Activated T-helper 1 cell treated with anti-CD3 and anti-CD28 coated beads, Interleukin-2, amount 50 U/mL, for 16 hours (primary cell): ENCODE results near the gene FAM120A.
"Not testable (repeated sequence)": the region's sequence is repeated elsewhere in the genome, so short reads cannot be mapped to it uniquely, and the experiment has no call there.

Experiments used
- DNase-seq, 2 donors: peaks; one replicate each; pipeline ENCODE4 v3.0.0-alpha.2; 2020; ENCODE audit warnings: low read depth in 1 of 2, low spot score in 1 of 2

The FAM120A gene

DNA sequence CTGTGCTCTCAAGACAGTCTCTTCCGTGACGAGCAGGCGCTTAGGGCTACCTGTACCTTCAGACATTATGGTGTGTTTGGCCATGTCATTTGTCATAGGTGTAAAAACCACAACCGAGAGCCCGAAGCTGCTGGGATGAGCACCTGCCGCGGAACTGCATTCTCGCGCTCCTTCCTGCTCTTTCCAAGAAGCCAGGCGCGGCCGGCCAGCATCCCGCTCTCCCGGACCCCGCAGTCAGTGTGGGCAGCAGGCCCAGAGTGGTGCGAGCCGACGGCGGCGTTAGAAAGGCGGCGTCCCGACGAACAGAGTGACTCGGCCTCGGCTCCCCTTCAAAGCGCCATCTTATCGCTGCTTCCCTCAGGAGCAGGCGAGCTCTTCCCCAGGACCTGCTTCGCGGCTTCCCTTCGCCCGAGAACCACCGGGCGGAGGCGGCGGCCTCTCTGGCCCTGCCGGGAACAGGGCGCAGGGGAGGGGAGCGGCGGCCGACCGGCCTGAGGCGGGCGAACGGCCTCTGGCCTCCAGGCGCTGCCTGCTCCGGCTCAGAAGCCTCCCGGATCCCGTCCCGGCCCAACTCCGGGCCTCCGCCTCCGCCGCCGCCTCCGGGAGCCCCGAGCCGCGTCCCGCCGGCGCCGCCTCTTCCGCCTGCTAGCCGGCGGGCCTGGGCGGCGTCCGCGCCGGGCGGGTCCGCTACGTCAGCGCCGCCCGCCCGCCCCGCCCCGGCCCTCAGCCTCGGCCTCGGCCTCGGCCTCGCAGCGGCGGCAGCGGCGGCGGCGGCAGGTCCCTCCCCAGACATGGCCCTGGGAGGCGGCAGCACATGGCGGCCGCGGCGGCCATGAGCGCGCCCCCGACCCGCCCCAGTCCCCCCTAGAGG lies at the start of gene FAM120A:
Gene FAM120A, plus strand, starts transcription at position 741 of the 871 bp plus-strand sequence. CDS start 231 bp downstream, outside the sequence.
- DNase-seq = peak; percentile 32 to 70

DNA sequence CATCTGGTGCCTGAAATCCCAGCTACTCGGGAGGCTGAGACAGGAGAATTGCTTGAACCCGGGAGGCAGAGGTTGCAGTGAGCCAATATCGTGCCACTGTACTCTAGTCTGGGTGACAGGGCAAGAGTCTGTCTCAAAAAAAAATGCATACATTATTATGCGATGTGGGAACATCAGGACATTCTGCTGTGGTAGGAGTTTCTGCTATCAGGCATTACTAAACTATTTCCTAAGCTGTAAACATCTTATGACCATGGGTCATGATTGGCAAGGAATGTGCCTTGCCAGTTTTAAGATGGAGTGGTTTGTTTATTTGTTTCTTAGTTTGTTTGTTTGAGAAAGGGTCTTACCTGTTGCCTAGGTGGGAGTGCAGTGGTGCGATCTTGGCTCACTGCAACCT lies 45.1 kb upstream of the FAM120A start:
- DNase-seq = no peak

- no peak for DNase-seq
Measured at GRCh38 chr9:93413530-93413929, 38.0 kb upstream of the FAM120A start.

DNA sequence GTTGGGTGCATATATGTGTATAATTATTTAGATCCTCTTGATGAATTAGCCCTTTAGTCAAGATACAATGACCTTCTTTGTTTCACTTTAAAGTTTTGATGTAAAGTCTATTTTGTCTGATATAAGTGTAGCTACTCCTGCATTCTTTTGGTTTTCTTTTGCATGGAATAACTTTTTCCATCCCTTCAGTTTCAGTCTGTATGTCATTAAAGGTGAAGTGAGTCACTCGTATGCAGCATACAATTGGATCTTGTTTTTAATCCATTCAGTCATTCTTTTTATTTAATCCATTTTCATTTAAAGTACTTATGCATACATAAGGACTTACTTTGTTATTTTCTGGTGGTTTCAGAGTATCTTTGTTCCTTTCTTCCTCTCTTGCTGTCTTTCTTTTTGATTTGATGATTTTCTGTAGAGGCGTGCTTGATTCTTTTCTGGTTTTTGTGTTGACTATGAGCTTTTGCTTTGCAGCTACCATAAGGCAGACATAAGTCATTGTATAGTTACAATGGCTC lies 36.3 kb upstream of the FAM120A start:
- no peak for DNase-seq

DNA sequence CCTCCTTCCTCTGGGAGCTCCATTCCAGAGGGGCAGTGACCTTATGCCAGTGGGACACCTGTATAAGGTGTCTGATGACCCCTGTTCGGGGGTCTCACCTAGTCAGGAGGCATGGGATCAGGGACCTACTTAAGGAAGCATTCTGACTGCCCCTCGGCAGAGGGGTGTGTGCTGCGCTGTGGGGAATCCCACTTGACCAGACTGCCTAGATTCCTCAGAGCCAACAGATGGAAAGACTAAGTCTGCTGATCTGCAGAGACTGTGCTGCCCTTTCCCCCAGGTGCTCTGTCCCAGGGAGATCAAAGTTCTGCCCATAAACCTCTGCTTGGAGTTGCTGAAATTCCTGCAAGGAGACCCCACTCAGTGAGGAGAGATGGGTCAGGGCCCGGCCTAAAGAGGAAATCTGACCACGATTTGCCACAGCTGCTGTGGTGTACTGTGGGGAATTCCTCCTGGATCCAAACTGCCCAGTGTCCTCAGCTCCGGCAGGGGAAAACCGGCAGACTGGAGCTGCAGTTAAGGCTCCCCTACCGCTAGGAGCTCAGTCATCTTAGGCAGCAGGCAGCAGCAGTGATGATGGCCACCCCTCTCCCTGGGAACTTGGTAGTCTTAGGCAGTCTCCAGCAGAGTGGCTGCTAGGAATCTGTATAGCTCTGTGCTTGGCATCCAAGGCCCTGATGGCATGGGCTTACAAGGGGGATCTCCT lies 34.8 kb upstream of the FAM120A start:
- no peak for DNase-seq

DNA sequence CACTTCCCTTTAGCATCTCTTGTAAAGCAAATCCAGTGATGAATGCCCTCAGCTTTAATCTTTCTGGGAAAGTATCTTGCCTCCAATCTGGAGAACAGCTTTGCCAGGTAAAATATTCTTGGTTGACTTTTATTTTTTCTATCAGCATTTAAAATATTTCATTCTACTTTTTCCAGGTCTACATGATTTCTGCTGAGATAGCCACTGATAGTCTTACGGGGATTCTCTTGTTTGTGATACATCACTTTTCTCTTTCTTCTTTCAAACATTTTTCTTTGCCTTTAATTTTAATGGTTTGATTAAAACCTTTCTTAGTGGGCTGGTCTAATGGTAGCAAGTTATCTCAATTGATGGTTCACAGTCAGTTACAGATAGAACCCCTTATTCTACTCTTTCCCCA lies 33.9 kb upstream of the FAM120A start:
- DNase-seq = no peak

DNA sequence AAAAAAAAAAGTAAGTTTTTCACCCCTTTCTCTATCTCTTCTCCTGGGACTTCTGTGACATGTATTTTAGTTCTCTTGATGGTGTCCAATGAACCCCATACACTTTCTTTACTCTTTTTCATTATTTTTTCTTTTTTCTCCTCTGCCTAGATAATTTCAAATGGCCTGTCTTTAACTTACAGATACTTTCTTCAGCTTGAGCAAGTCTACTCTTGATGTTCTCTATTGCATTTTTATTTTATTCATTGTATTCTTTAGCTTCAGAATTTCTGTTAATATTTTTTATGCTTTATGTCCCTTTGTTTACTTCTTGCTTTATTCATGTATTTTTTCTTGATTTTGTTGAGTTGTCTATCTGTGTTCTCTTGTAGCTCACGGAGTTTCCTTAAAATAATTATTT lies 32.5 kb upstream of the FAM120A start:
- DNase-seq = no peak

GRCh38 chr9:93422977-93423616 lies 28.4 kb upstream of the FAM120A start:
- no peak for DNase-seq

GRCh38 chr9:93427655-93428379 lies 23.7 kb upstream of the FAM120A start:
- no peak for DNase-seq

DNA sequence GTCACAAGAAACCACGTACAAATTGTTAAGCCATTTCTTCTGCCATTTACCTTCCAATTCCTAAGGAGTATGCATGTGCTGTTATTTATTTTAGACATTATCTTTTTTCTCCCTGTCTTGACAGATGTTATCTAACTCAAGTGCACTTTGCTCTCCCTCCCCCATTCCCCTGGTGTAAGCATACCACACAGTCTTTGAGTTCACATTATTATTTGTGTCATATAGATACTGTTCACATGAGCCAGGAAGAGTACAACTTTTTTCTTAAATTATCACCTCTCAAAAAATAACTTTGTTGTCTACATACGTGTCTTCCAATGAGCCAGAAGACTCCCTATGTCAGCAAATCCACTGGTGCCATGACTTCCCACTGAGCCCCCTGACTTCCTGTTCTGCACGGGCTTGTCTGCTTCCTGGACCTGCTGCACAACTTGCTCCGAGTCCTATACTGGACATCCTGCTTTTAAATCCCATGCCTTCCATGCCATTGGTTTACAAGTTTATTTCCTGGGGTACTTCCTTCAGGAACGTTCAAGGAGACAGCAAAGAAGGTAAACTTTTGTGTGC lies 19.9 kb upstream of the FAM120A start:
- no peak for DNase-seq

- no peak for DNase-seq
Measured at GRCh38 chr9:93432964-93433363, 18.5 kb upstream of the FAM120A start.

DNA sequence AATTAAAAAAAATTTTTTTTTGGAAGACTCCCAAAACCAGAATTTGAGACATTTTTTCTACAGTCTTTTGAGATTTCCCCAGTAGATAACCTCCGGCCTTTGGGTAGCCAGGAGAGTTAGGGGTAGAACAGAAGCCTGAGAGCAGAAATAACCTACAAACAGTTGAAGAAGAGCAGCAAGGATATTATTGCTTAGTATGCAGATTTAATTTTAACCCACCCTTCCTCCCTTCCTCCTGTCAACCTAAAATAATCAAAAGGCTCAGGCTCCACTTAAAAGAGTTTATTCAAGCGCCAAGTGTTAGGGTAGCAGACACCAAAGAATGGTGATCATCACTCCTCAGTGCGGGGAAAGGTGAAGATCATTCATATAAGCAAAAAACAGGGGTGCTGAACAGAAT lies 17.4 kb upstream of the FAM120A start:
- DNase-seq = no peak

GRCh38 chr9:93435386-93435785 lies 16.1 kb upstream of the FAM120A start:
- DNase-seq = no peak

DNA sequence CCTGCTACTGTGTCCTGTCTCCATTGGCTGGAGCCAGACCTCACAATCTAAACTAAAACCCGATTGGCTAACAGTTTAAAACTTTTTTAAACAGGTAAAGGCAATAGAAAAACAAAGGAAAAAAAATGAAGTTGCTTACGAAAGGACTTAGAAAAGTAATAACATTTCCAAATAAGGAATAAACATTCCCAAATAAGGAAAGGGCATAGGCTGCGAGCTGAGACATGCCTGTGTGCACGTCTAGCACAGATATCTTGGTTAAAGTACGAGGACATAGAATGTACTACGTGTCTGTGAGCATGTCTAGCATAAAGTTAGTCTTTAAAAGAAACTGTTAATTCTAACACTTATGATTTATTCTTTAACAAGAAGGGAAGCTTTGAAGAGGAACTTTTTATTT lies 15.3 kb upstream of the FAM120A start:
- DNase-seq = no peak

GRCh38 chr9:93436655-93437407 lies 14.7 kb upstream of the FAM120A start:
- DNase-seq = no peak

GRCh38 chr9:93437996-93438395 lies 13.5 kb upstream of the FAM120A start:
- no peak for DNase-seq

GRCh38 chr9:93439301-93439700 lies 12.2 kb upstream of the FAM120A start:
- DNase-seq = not testable (repeated sequence)

DNA sequence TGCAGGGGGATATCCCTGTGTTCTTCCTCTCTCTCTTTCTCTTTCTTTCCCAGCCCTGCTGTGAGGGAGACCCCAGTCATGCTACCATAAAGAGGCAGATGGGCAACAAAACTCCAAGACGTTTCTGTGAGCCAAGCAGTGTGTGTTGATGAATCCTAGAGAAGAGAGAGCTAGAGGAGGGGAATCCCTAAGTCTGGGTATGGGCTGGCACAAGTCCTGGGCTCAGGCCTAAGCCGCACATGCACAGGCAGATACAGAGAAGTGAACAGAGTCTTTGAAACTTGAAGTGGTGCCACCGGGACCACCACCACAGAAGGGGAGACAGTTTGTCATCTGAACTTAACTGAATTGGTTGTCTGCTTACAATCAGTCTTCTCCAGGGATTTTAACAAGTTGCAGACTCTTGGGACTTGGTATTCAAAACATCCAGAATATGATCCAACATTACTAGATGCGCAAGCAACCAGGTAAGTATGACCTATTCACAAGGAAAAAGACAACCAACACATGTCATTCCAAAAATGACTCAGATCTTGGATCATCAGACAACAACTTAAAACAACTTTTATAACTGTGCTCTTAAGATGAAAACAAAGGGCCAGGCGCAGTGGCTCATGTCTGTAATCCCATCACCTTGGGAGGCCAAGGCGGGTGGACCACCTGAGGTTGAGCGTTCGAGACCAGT lies 10.4 kb upstream of the FAM120A start:
- no peak for DNase-seq

DNA sequence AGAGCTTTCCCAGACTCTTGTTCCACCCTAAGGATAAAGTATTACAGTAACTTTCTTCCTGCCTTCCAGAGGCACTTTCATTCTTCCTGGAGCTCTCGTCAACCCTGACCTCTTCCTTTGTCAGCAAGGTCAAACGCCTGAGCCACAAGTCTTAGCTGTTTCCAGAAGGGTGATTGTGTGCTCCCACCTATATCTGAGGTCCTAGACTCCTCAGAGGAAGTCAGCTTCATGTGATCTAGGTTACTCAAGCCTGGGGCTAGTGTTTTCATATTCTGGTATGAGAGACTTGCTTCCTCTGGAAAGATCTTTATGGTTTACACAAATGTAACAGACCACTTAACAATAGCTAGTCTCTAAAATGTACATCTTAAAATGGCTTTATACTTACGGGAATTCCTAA lies 5.4 kb upstream of the FAM120A start:
- DNase-seq = no peak
